Epithelial cell of esophagus (primary cell): ENCODE measurements around the gene SPDYC.
A peak's percentile ranks its signal among the peaks of the same experiment; 100 is the strongest.

ENCODE experiments used
- DNase-seq: peaks from one replicate; pipeline ENCODE4 v3.0.0; 2010; ENCODE audit warnings: low read depth
- H3K4me3 ChIP-seq: 2 replicates; pipeline ENCODE4 v1.5.1; 2011; ENCODE audit warnings: mild to moderate bottlenecking, low read length, control low read depth
- TF ChIP-seq, protein P1 (sequence below): IDR thresholded peaks from 2 replicates; pipeline ENCODE4 v1.5.1; 2011; ENCODE audit warnings: low read depth, mild to moderate bottlenecking, low read length, control low read depth, inconsistent platforms; ENCODE audit not compliant: insufficient read depth; ENCODE audit errors: missing control alignments

SPDYC gene

GRCh38 chr11:65131895-65132237 lies 38.2 kb upstream of the SPDYC start:
- no peak for DNase-seq
- H3K4me3 ChIP-seq, result no peak overlapping the region
- TF ChIP-seq, protein P1, sequence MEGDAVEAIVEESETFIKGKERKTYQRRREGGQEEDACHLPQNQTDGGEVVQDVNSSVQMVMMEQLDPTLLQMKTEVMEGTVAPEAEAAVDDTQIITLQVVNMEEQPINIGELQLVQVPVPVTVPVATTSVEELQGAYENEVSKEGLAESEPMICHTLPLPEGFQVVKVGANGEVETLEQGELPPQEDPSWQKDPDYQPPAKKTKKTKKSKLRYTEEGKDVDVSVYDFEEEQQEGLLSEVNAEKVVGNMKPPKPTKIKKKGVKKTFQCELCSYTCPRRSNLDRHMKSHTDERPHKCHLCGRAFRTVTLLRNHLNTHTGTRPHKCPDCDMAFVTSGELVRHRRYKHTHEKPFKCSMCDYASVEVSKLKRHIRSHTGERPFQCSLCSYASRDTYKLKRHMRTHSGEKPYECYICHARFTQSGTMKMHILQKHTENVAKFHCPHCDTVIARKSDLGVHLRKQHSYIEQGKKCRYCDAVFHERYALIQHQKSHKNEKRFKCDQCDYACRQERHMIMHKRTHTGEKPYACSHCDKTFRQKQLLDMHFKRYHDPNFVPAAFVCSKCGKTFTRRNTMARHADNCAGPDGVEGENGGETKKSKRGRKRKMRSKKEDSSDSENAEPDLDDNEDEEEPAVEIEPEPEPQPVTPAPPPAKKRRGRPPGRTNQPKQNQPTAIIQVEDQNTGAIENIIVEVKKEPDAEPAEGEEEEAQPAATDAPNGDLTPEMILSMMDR, result no peak

DNA sequence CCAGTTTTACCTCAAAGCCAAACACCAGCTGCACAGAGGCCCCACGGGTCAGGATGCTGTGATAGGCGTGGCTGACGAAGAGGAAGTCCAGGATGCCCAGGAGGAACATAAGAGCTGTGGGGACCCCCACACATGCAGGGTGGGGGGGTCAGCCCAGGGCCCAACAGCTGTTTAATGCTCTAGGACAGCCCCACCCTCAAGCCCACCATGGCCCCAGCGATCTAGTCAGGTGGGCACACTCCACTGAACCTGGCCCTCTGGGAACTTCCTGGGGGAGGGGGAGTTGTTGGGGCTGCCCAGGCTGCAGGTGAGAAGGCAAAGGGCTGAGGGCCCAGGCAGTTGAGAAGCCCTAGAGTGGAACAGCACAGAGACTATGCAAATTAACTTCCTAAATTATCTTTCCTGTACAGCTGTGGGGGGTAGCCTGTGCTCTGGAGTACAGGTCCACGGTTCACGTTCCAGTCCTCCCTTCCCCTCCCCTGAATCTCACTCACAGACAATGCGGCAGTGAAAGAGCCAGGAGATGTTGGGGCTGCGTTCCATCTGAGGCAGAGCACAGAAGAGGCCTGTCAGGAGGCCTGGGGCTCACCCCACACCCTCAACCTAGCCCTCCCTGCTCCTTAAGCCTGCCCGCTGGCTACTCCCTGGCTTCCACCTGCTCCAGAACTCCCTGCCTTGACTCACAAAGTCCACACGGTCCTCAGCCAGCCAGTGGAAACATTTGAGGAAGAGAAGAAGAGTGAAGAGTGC lies 37.6 kb upstream of the SPDYC start:
- H3K4me3 ChIP-seq, result no peak overlapping the region
- no peak for DNase-seq
- TF ChIP-seq, protein P1, result no peak

- peak overlapping the region; percentile 60 for H3K4me3 ChIP-seq
- TF ChIP-seq, protein P1, result no peak
- DNase-seq, result peak; percentile 78
Measured at GRCh38 chr11:65132988-65133700, 36.9 kb upstream of the SPDYC start.

GRCh38 chr11:65133724-65134123 lies 36.3 kb upstream of the SPDYC start:
- no peak for DNase-seq
- H3K4me3 ChIP-seq, result peak overlapping the region; percentile 60
- TF ChIP-seq, protein P1, result no peak

DNA sequence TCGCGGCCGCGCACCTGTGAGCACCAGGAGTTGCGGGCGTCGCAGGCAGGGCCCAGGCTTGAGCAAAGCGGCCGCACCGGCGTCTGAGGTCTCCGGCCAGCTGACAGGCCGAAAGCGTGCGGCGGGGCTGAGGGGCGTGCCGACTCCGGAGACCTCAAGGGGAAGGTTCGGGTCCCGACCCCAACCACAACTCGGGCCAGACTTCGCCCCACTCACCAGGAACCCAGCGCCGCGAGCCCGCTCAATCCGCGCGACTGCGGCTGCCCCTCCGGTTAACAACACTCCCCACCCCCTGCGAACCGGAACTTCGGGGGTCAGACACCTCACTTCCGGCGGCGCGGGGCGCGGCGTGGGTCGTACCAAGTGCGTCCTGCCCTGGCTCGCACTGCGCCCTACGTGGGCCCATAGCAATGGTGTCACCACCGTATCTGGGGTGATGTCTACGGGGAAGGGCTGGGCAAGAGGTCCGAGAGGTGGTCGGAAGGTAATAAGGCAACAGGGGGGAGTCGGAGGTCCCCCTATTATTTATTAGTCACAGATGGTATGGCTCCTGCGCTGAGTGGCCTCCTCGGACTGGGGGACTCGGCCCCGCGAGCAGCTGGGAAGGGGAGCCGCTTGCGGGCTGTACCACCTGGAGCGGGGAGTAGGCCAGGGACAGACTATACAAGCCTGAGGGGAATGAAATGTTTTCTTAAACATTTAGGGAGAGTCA lies 35.6 kb upstream of the SPDYC start, which contains the start of gene SYVN1:
TSS of gene SYVN1 (minus strand) at position 280 of the 712 bp plus-strand sequence. CDS start 918 bp downstream, outside the sequence.
- peak; percentile 89 for DNase-seq
- H3K4me3 ChIP-seq, result peak within 1 kb of the TSS; percentile 60
- TF ChIP-seq, protein P1, result no peak

GRCh38 chr11:65134952-65135632 lies 34.9 kb upstream of the SPDYC start:
- H3K4me3 ChIP-seq, result peak overlapping the region; percentile 60
- TF ChIP-seq, protein P1, result no peak
- peak; percentile 98 for DNase-seq
